HG03095 (cell line): ENCODE measurements around the gene GNB5.
A peak's percentile ranks its signal among the peaks of the same experiment; 100 is the strongest.

ENCODE experiments used
- ATAC-seq: cut with Tn5 transposase; IDR thresholded peaks from one replicate; pipeline ENCODE4 v1.9.1; 2021; ENCODE audit warnings: moderate library complexity; ENCODE audit not compliant: unreplicated experiment

The GNB5 gene

DNA sequence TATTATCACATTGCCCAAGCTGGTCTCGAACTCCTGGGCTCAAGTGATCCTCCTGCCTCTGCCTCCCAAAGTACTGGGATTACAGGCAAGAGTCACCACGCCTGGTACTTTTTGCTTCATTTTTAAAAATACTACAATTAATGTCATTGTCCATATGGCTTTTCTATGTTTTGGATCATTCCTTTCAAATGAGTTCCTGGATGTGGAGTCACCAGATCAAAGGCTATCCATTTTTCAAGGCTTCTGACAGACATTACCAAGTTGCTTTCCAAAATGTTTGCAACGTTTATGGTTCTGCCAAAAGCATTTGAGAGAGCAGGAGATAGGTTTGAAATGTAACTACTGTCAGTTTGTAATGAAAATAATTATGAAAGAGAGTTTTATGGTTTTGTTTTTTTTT lies 44.4 kb downstream of the GNB5 start:
- no peak for ATAC-seq

DNA sequence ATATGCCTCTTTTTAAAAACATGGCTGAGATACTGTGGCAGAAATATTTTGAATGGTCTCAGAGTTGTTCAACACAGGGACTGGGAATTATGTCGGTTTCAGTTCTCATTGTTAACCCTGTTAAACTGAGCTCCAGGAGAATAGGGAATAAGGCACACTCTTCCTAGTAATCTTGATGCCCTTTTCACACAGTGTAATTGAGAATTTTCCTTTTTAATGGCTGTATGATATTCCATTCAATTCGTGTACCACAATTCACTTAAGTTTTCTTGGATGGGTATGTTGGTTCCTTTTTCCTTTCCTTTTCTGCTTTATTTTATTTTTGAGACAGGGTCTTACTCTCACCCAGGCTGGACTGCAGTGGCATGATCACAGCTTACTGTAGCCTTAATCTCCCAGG lies 44.9 kb downstream of the GNB5 start:
- no peak for ATAC-seq

GRCh38 chr15:52144656-52145178 lies 46.5 kb downstream of the GNB5 start:
- ATAC-seq = no peak

DNA sequence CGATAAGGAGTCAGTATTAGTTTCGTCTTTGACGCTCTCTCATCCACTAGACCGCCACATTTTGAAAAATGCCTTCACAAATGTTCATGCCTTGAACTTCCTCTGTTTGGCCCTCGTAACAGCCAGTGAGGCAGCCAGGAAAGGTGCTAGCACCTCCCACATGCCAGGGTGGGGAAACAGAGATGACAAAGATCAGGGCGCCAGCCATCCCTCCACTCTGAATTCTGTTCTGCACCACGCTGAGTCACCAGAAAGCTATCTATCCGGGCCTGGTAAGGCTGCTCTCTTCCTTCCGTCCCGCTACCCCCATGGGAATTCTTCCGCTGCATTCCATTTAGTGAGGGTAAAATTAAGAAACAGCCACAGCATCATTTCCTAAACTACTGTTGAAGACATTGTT lies 47.3 kb downstream of the GNB5 start:
- no peak for ATAC-seq

DNA sequence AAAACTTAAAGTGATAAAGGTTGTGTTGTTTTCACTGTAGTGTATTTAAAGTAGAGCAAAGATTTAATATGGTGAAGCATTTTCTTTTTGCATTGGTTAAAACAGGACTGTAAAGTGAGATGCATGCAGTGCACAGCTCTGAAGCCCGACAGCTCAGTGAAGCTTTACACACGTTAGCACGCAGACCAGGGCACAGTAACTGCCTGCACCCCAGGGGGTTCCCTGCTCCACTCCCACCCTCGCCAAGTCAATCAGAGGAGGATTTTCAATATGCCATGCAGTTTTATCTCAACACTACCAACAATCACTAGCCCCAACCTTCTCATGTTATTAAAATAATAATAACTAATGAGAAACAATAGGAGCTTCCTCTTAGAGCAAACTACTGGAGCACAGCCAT lies 50.5 kb downstream of the GNB5 start:
- no peak for ATAC-seq

DNA sequence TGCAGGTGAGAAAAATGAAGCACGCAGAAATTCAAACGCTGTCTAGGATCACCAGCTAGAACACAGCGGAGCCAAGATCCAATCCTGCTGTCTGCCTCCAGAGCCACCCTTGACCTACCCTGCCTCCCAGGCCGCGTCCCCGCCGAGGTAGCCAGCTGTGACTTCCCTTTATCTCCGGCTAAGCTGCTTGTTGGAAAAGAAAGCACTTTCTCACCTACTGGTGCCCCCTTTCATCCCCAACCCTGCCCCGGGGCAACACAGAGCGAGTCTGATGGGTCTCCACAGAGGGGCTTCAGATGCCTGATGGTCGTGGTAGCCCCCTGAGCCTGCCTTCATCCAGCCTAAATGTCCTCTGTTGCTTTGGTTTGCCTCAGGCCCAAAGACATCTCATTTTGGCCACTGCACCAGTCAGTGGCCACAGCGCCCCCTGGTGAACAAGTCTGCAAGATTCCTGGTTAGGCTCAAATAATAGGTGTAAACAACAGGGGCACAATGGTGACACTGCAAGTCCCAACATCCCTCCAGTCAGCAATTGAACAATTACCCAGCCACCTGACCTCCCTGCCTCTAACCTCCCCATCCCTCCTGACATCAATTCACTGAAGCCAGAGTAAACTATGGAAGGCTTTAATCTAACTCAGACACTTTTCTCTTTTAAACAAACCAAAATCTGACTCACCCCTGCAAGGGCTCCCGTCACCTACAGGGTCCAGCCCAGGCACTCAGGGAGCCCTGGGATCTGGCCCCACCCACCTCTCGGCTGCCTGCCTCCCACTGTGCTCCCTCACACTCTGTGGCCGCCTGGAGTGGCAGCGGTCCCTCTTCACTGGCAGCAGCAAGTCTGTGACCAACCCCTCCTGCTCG lies 51.4 kb downstream of the GNB5 start:
- ATAC-seq = peak; percentile 53

DNA sequence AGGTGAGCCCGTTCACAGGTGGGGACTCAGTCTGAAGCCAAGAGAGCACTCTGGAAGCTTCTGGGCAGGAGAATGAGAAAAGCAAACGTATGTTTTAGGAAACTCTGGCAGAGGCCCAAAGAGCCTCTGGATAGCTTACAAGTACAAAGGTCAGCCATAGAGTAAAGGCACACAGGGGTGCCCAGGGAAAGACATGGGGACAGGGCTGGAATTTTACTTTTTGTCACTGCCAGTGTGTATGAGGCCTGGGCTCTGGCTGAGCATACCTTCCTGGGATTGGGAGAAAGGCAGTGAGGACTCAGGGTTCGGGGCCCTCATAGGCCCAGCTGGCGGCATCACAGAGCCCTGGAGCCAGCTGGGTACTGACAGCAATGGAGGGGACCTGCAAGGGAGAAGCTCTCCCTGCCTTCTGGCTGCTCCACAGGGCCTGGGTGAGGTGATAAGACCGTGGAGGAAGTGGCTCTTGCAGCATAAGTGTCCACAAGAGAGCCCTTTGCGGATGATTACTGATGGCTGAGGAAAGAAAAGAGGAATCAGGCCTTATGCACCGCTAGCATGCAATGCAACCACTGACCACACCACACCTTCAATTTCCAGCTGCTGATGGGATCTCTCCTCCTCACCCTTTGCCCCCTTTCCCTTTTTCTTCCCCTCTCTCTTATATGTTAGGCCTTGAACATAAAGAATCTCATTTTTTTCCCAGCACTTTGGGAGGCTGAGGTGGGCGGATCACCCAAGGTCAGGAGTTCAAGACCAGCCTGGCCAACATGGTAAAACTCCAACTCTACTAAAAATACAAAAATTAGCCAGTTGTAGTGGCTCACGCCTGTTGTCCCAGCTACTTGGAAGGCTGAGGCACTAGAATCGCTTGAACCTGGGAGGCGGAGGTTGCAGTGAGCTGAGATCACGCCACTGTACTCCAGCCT lies 53.5 kb downstream of the GNB5 start:
- ATAC-seq = no peak

DNA sequence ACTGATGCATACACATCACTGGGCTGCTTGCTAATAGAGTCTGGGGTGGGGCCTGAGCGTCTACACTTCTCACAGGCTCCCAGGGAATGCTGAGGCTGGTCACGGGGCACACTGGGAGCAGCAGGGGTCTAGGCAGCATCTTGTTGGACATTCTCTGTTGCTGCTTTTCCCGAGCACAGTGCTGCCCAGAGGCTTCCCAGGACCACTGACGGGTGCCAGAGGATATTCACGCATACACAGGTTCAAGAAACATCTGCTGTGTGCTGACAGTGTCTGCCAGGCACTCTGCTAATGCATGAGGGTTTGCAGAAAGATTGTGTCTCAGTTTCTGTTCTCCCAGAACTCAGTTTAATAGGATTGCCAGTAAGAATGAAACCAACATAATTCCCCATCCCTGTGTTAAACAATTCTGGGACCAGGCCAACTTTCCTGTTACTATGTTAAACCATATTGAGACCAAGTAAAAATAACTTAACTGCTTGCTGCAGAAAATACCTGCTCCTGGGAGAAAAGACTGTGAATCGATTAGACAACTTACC lies 54.7 kb downstream of the GNB5 start:
- ATAC-seq = no peak

DNA sequence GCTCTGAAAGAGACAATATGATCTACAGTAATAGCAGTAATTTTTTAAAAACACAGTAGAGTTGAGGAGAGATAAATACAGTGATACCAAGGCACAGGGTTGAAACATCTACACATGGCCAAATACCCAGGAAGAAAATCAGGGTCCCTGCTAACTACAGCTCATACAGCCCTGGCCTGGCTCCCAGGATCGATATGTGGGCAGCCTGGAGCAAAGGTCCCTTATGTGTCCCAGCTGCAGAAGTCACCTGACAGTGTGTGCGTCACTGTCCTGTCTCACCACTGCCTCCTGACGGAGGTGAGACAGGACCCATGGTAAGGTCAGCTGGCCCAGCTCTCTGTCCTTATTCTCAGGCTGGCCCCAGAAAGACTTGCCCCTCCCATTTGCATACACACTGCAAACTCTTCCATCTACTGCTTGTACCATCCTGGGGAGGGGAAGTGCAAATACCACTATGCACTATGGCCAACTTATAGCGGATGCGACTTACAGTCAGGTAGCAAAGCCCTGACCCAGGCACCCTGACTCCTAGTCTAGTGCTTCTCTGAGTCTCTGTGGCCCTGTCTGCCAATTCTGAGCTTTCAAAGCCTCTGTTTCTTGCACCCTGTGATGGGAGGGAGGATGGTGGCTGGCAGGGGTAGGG lies 56.6 kb downstream of the GNB5 start:
- ATAC-seq = no peak

DNA sequence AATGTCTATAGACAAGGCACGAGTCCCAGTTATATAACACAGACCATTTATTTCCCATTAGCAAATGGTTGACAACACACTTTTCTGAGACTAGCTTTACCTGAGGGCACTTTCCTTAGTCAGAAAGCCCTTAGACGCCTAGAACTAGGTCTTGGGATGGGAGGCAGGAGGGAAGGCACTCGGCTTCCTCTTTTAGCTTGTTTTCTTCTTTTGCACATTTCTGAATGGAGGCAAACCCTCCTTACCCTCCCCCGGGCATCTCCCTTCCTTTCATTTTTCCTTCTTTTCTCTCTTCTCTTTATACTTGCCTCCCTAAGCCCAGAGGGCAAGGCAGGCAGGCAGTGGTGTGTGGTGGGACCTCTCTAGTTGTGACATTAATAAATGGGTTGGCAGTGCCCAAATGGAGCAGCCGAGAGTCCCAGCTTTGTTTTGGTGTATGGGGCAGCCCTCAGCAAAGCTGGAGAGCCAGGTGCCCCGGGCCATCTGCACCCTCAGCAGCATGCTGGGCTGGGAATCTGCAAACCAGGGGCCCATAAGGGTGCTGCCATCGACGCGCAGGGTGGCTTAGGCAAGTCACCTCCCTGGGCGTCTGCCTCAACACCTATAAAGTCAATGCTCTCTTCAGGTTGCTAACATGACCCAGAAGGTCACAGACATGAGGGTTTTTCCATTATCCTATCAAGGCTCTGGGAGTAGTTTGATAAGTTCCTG lies 57.5 kb downstream of the GNB5 start:
- ATAC-seq = no peak

- no peak for ATAC-seq
Measured at GRCh38 chr15:52132066-52132465, 59.1 kb downstream of the GNB5 start.

DNA sequence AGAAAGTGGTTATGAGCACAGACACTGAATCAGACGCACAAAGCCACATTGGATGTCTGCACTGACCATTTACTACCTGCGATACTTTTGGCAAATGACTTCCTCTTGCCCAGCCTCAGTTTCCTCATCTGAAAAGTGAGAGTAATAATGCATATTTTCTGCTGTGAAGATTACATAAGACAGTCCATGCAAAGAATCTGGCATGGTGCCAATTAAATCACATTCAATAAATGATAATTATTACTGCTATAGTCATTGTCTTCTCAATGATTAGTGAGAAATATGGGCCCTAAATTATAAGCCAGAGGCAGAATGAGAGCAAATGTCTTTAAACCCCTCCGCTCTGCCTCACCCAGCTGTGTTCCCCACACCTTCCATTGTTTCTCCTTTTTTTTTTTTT lies 62.6 kb downstream of the GNB5 start:
- ATAC-seq = no peak

- no peak for ATAC-seq
Measured at GRCh38 chr15:52124270-52124880, 66.8 kb downstream of the GNB5 start.

GRCh38 chr15:52121896-52122295 lies 69.3 kb downstream of the GNB5 start:
- ATAC-seq = no peak

GRCh38 chr15:52121006-52121405 lies 70.2 kb downstream of the GNB5 start:
- no peak for ATAC-seq

DNA sequence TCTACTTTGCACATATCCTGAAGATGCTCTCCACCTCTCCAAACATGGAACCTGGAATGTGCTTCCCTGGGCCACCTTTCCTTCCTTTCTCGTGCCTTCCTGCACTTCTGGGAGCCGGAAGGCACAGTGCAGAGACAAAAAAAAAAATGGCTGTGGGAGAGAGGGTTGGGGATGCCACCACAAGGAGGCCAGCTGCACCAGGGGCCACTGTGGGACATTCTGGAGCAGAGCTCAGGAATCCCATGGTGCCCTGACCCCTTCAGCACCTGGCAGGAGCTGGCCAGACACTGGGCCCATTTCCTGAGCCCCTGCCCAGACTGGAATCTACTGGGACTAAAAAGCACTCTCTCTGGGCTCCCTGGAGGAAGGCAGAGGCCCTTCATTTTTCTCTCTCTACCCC lies 70.7 kb downstream of the GNB5 start:
- ATAC-seq = no peak

GRCh38 chr15:52118969-52119749 lies 72.0 kb downstream of the GNB5 start:
- no peak for ATAC-seq

GRCh38 chr15:52117549-52117948 lies 73.6 kb downstream of the GNB5 start:
- ATAC-seq = no peak
